Panc1 (cell line): Measurements from ENCODE around the gene SPAG6. TPM values are rescaled to one million over a fixed set of nuclear protein-coding genes. Genes with fewer than 3 reads are reported as not detected.

Experiments used
- ATAC-seq: fragments of 200-7000 bp; cut with Tn5 transposase; 2 replicates; pipeline ENCODE4 v1.9.1; 2020; ENCODE audit warnings: mild to moderate bottlenecking, moderate library complexity
- BruUV-seq: library from RNA; stranded (reverse); fragments of 400-500 nt; replicated peaks from 2 replicates; lab custom pipeline; 2021; lab: Mats Ljungman, UMichigan
- CTCF ChIA-PET: fragments of 300-600 bp; sonication (Branson Sonifier 250); formaldehyde crosslinking; loops from one replicate; lab custom pipeline; 2022; ENCODE audit warnings: antibody characterized with exemption; lab: Charles Lee
- POLR2A ChIA-PET: fragments of 300-600 bp; sonication (Branson Sonifier 250); formaldehyde crosslinking; loops from one replicate; lab custom pipeline; 2022; ENCODE audit warnings: antibody characterized with exemption; lab: Charles Lee
- DNase-seq: peaks from one replicate; pipeline ENCODE4 v3.0.0-alpha.2; 2010; ENCODE audit warnings: low read depth, low spot score
- H3K27ac ChIP-seq: 2 replicates; pipeline ENCODE4 v1.5.1; 2011; ENCODE audit warnings: mild to moderate bottlenecking, low read length, inconsistent platforms
- H3K27me3 ChIP-seq: fragments of 200-500 bp; sonication (Bioruptor generic); 2 replicates; pipeline ENCODE4 v1.6.0; 2014; ENCODE audit warnings: low read length, inconsistent platforms; ENCODE audit not compliant: control insufficient read depth, insufficient read depth
- H3K36me3 ChIP-seq: fragments of 200-500 bp; sonication (Bioruptor generic); 2 replicates; pipeline ENCODE4 v1.5.1; 2014; ENCODE audit warnings: inconsistent platforms, mild to moderate bottlenecking, low read length, moderate library complexity; ENCODE audit not compliant: control insufficient read depth, insufficient read depth
- H3K4me1 ChIP-seq: 2 replicates; pipeline ENCODE4 v1.5.1; 2011; ENCODE audit warnings: inconsistent platforms, mild to moderate bottlenecking, low read length, moderate library complexity; ENCODE audit not compliant: control insufficient read depth, insufficient read depth
- H3K4me3 ChIP-seq, 2 experiments: 2 replicates each; pipeline ENCODE4 v1.5.1; 2011 to 2012; ENCODE audit warnings: low read depth in 2 of 2, low read length in 2 of 2, mild to moderate bottlenecking in 2 of 2, inconsistent platforms in 1 of 2, moderate library complexity in 1 of 2
- H3K9me3 ChIP-seq: fragments of 200-500 bp; sonication (Bioruptor generic); 2 replicates; pipeline ENCODE4 v1.5.1; 2014; ENCODE audit warnings: low read depth, mild to moderate bottlenecking, inconsistent platforms, low read length, moderate library complexity; ENCODE audit not compliant: control insufficient read depth, insufficient read depth
- POLR2AphosphoS5 ChIP-seq: IDR thresholded peaks from 2 replicates; pipeline ENCODE4 v1.6.1; 2012; ENCODE audit warnings: mild to moderate bottlenecking, low read depth, low read length, moderate library complexity
- SIN3A ChIP-seq: IDR thresholded peaks from 2 replicates; pipeline ENCODE4 v1.6.1; 2012; ENCODE audit warnings: low read depth, mild to moderate bottlenecking, low read length, moderate library complexity, borderline replicate concordance; ENCODE audit not compliant: insufficient read depth
- TCF7L2 ChIP-seq: IDR thresholded peaks from 2 replicates; pipeline ENCODE4 v1.6.1; 2011; ENCODE audit warnings: mild to moderate bottlenecking, low read depth, low read length, inconsistent platforms
- in situ Hi-C: cut with HindIII; loops from 2 replicates; pipeline ENCODE4 v1.10.0; 2016; ENCODE audit warnings: low sequenced_read_pairs, low pct_unique_long_range_greater_than_20kb
- intact Hi-C: fragments of 100-400 bp; cut with micrococcal nuclease; formaldehyde crosslinking; loops from one replicate; pipeline ENCODE4 v1.10.0; 2022; ENCODE audit not compliant: unreplicated experiment
- total RNA-seq: library from RNA; stranded (reverse); gene quantifications from one replicate; pipeline ENCODE4 v1.2.1, GENCODE V29; 2021; ENCODE audit not compliant: unreplicated experiment
- TF ChIP-seq, protein P1 (sequence below): fragments of 450-650 bp; IDR thresholded peaks from 2 replicates; pipeline ENCODE4 v1.5.1; 2017; ENCODE audit warnings: mild to moderate bottlenecking
- TF ChIP-seq, protein P2 (sequence below), 2 experiments: IDR thresholded peaks; 2 replicates each; pipeline ENCODE4 v1.6.1; 2011 to 2012; ENCODE audit warnings: low read depth in 2 of 2, control low read depth in 1 of 2, low read length in 1 of 2, mild to moderate bottlenecking in 1 of 2, moderate library complexity in 1 of 2; ENCODE audit not compliant: insufficient read depth in 1 of 2

Gene SPAG6
- total RNA-seq, 1 experiment from 2014 or later = not detected

DNA sequence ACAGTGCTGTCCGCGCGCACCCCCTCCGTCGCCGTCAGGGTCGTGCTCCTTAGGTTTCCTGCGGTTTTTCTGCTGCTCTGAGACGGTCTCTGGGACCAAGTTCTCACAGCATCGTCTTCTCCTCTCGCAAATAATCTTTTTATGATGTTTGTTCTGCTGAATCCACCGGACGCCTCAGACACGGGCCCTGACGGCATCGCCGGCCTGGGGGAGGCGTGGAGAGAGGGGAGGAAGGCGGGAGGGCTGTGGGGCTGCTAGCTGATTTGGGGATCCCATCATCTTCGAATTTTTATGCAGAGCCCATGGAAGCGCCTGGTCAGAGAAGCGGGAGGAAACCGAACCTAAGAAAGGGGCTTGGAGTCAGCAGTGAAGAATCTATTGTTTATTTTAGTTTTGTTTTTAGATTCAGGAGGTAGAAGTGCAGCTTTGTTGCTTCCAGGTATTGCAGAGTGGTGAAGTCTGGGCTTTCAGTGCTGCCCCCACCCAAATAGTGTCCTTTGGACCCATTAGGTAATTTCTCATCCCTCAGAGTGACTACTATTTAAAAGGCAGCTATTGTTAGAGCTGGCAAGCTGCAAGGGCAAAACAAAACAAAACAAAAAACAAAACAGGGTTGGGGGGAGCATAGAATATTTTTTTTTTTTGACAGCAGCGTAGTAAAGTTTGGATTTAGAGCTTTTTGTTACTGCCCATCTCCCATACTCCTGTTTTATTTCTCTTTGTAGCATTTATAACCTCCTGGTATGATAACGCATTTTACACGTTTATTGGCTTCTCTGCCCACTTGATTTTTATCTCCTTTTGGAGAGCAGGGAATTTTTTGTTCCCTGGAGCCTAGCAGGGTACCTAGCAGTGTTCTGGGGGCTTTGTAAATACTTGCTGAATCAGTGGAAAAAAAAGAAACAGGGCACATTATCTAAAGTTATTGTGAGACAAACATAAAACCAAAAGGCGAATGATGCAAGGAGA lies 92.6 kb downstream of the SPAG6 start:
- intact Hi-C loops (no loop called here), in situ Hi-C loops (no loop called here)
- no peak for DNase-seq
- Histone ChIP-seq H3K4me1 (peaks cover 4% of the 10 kb centered on the region; the same call in 1 of the 2 replicates), H3K9me3 (no peaks in the 10 kb centered on the region), H3K27me3 (no peaks in the 10 kb centered on the region; the same call in 1 of the 2 replicates), H3K27ac (peak overlapping the region; percentile 75), H3K4me3 (peak overlapping the region; percentile 59 to 73), H3K36me3 (no peaks in the 10 kb centered on the region)
- BruUV-seq = TSS peak; percentile 94
- ATAC-seq = peak; percentile 61; the same call in 1 of the 2 replicates
- CTCF ChIA-PET = no interaction called here
- TF ChIP-seq, protein P1, sequence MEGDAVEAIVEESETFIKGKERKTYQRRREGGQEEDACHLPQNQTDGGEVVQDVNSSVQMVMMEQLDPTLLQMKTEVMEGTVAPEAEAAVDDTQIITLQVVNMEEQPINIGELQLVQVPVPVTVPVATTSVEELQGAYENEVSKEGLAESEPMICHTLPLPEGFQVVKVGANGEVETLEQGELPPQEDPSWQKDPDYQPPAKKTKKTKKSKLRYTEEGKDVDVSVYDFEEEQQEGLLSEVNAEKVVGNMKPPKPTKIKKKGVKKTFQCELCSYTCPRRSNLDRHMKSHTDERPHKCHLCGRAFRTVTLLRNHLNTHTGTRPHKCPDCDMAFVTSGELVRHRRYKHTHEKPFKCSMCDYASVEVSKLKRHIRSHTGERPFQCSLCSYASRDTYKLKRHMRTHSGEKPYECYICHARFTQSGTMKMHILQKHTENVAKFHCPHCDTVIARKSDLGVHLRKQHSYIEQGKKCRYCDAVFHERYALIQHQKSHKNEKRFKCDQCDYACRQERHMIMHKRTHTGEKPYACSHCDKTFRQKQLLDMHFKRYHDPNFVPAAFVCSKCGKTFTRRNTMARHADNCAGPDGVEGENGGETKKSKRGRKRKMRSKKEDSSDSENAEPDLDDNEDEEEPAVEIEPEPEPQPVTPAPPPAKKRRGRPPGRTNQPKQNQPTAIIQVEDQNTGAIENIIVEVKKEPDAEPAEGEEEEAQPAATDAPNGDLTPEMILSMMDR = no peak
- no peak for TF ChIP-seq TCF7L2
- no peak for TF ChIP-seq SIN3A
- TF ChIP-seq POLR2AphosphoS5 = no peak
- POLR2A ChIA-PET = interaction anchor here (0.6 kb wide), 1 partner anchor 186 kb away, joined by 3 read pairs; no protein-coding TSS in a partner anchor

DNA sequence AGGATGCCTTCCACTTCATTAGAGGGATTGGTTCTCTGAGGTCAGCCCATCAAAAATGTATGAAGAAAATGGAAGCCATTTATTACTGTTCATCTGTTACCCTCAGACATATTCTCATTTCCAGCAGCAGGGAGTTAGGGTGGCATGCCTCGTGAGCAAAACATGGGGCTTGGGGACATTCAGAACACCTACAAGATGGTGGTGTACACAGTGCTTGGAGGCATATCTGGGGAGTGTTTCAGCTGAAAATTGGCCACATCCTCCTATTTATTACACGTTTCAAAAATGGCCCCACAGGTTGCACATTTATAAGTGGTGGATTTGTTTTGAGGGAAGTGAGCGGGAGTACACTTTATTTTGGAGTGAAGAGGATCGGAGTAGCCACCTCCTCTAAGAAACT lies 93.4 kb downstream of the SPAG6 start:
- DNase-seq (no peak), ATAC-seq (no peak)
- no peaks in the 10 kb centered on the region for H3K9me3 ChIP-seq
- ChIA-PET POLR2A (no interaction called here), CTCF (no interaction called here)
- peaks cover 2% of the 10 kb centered on the region; the same call in 1 of the 2 replicates for H3K27me3 ChIP-seq
- H3K4me3 ChIP-seq = no peak overlapping the region
- in situ Hi-C loops = no loop called here
- H3K36me3 ChIP-seq = no peaks in the 10 kb centered on the region
- TF ChIP-seq, protein P2, sequence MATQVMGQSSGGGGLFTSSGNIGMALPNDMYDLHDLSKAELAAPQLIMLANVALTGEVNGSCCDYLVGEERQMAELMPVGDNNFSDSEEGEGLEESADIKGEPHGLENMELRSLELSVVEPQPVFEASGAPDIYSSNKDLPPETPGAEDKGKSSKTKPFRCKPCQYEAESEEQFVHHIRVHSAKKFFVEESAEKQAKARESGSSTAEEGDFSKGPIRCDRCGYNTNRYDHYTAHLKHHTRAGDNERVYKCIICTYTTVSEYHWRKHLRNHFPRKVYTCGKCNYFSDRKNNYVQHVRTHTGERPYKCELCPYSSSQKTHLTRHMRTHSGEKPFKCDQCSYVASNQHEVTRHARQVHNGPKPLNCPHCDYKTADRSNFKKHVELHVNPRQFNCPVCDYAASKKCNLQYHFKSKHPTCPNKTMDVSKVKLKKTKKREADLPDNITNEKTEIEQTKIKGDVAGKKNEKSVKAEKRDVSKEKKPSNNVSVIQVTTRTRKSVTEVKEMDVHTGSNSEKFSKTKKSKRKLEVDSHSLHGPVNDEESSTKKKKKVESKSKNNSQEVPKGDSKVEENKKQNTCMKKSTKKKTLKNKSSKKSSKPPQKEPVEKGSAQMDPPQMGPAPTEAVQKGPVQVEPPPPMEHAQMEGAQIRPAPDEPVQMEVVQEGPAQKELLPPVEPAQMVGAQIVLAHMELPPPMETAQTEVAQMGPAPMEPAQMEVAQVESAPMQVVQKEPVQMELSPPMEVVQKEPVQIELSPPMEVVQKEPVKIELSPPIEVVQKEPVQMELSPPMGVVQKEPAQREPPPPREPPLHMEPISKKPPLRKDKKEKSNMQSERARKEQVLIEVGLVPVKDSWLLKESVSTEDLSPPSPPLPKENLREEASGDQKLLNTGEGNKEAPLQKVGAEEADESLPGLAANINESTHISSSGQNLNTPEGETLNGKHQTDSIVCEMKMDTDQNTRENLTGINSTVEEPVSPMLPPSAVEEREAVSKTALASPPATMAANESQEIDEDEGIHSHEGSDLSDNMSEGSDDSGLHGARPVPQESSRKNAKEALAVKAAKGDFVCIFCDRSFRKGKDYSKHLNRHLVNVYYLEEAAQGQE (IDR thresholded peaks at IDR 0.05; ENCODE audit: insufficient read depth in 1 of 2, low read depth in 2 of 2, low read length in 1 of 2) = no peak
- TF ChIP-seq SIN3A = no peak
- TF ChIP-seq TCF7L2 = no peak
- TF ChIP-seq, protein P1 = no peak
- TF ChIP-seq POLR2AphosphoS5 = no peak
- intact Hi-C loops = no loop called here
- peaks cover 4% of the 10 kb centered on the region; the same call in 1 of the 2 replicates for H3K4me1 ChIP-seq
- no TSS peak for BruUV-seq
- no peak overlapping the region for H3K27ac ChIP-seq
